HCT116 (cell line): Measurements from ENCODE around the gene IL21R. TPM values are rescaled to one million over a fixed set of nuclear protein-coding genes. Genes with fewer than 3 reads are reported as not detected.

ENCODE experiments used
- ATAC-seq: fragments of 200-7000 bp; cut with Tn5 transposase; 2 replicates; pipeline ENCODE4 v1.9.1; 2020; ENCODE audit warnings: mild to moderate bottlenecking, moderate library complexity
- BruUV-seq: library from RNA; stranded (reverse); fragments of 400-500 nt; replicated peaks from 2 replicates; lab custom pipeline; 2021; lab: Mats Ljungman, UMichigan
- CTCF ChIA-PET: fragments of 300-600 bp; sonication (Branson Sonifier 250); formaldehyde crosslinking; loops from one replicate; lab custom pipeline; 2021; ENCODE audit warnings: antibody characterized with exemption; lab: Charles Lee
- POLR2A ChIA-PET: fragments of 300-600, 350-600 bp; sonication (Branson Sonifier 250); formaldehyde crosslinking; loops from one replicate; lab custom pipeline; 2021; ENCODE audit warnings: antibody characterized with exemption; lab: Charles Lee
- RAD21 ChIA-PET, 2 experiments: fragments of 300-600 bp; sonication (Branson Sonifier 250); formaldehyde crosslinking; loops; one replicate each; lab custom pipeline; 2023; ENCODE audit warnings: low total read pairs in 2 of 2; ENCODE audit not compliant: uncharacterized antibody in 2 of 2, unreplicated experiment in 2 of 2, low non-redundant PET in 1 of 2; lab: Charles Lee
- DNase-seq: peaks from one replicate; pipeline ENCODE4 v3.0.0-alpha.2; 2010; ENCODE audit warnings: low read depth, low spot score
- H2AFZ ChIP-seq: fragments of 200-600 bp; shearing (Covaris generic), sonication (generic); 2 replicates; pipeline ENCODE4 v1.6.1; 2017; ENCODE audit warnings: low read depth, mixed run types, mixed read lengths, antibody characterized with exemption, low read length; ENCODE audit not compliant: poor library complexity, severe bottlenecking
- H3K27ac ChIP-seq: 2 replicates; pipeline ENCODE4 v1.5.1; 2012; ENCODE audit warnings: low read depth, low read length
- H3K27me3 ChIP-seq: fragments of 200-600 bp; sonication (generic); 2 replicates; pipeline ENCODE4 v1.6.1; 2016; ENCODE audit warnings: mixed run types, low read length, mixed read lengths; ENCODE audit not compliant: insufficient read depth
- H3K36me3 ChIP-seq, 2 experiments: fragments of 200-500 bp in 1 of 2; fragments of 200-600 bp in 1 of 2; sonication (Bioruptor generic) in 1 of 2; sonication (generic) in 1 of 2; 2 replicates each; pipeline versions ENCODE4 v1.5.1 to v1.6.1; 2014 to 2016; ENCODE audit warnings: low read length in 2 of 2, inconsistent platforms in 1 of 2, mixed read lengths in 1 of 2, mixed run types in 1 of 2; ENCODE audit not compliant: insufficient read depth in 2 of 2, control insufficient read depth in 1 of 2
- H3K4me1 ChIP-seq, 2 experiments: fragments of 200-600 bp in 1 of 2; sonication (generic) in 1 of 2; 2 replicates each; pipeline versions ENCODE4 v1.5.1 to v1.6.1; 2012 to 2017; ENCODE audit warnings: low read length in 2 of 2, inconsistent platforms in 1 of 2, mild to moderate bottlenecking in 1 of 2, mixed read lengths in 1 of 2, mixed run types in 1 of 2, moderate library complexity in 1 of 2; ENCODE audit not compliant: insufficient read depth in 2 of 2, control insufficient read depth in 1 of 2
- H3K4me2 ChIP-seq: fragments of 200-600 bp; sonication (generic); 2 replicates; pipeline ENCODE4 v1.6.1; 2017; ENCODE audit warnings: mixed run types, low read length, mixed read lengths
- H3K4me3 ChIP-seq, 2 experiments: fragments of 200-600 bp in 1 of 2; sonication (generic) in 1 of 2; replicated peaks in 1 of 2; 2 replicates each; pipeline ENCODE4 v1.5.1; 2011 to 2016; ENCODE audit warnings: low read length in 2 of 2, control low read depth in 1 of 2, low read depth in 1 of 2, mild to moderate bottlenecking in 1 of 2, mixed read lengths in 1 of 2, mixed run types in 1 of 2
- H3K79me2 ChIP-seq: fragments of 200-600 bp; sonication (generic); 2 replicates; pipeline ENCODE4 v1.6.1; 2017; ENCODE audit warnings: mild to moderate bottlenecking, mixed run types, low read length, moderate library complexity, mixed read lengths; ENCODE audit not compliant: insufficient read depth
- H3K9ac ChIP-seq: fragments of 200-600 bp; sonication (generic); 2 replicates; pipeline ENCODE4 v1.6.1; 2016; ENCODE audit warnings: low read length, mixed read lengths
- H3K9me2 ChIP-seq: fragments of 200-600 bp; sonication (generic), shearing (Covaris generic); 2 replicates; pipeline ENCODE4 v1.6.1; 2017; ENCODE audit warnings: mixed run types, mild to moderate bottlenecking, moderate library complexity; ENCODE audit not compliant: insufficient read depth
- H3K9me3 ChIP-seq, 2 experiments: fragments of 200-500 bp in 1 of 2; fragments of 200-600 bp in 1 of 2; sonication (Bioruptor generic) in 1 of 2; sonication (generic) in 1 of 2; 2 replicates each; pipeline ENCODE4 v1.6.1; 2014 to 2017; ENCODE audit warnings: low read length in 2 of 2, mixed read lengths in 2 of 2, inconsistent platforms in 1 of 2, low read depth in 1 of 2, mild to moderate bottlenecking in 1 of 2, mixed run types in 1 of 2, moderate library complexity in 1 of 2; ENCODE audit not compliant: control insufficient read depth in 1 of 2, insufficient read depth in 1 of 2
- H4K20me1 ChIP-seq: fragments of 200-600 bp; sonication (generic), shearing (Covaris generic); 2 replicates; pipeline ENCODE4 v1.6.1; 2017; ENCODE audit warnings: mixed run types, mild to moderate bottlenecking, moderate library complexity; ENCODE audit not compliant: insufficient read depth
- ATF3 ChIP-seq: IDR thresholded peaks from 2 replicates; pipeline ENCODE4 v1.6.1; 2012
- CBX3 ChIP-seq: IDR thresholded peaks from 2 replicates; pipeline ENCODE4 v1.6.1; 2012; ENCODE audit warnings: low read depth
- CEBPB ChIP-seq: IDR thresholded peaks from 2 replicates; pipeline ENCODE4 v1.6.1; 2012; ENCODE audit warnings: low read depth
- CTCF ChIP-seq, 3 experiments: fragments of 200-600 bp in 1 of 3; sonication (generic) in 1 of 3; IDR thresholded peaks in 2 of 3; conservative IDR thresholded peaks in 1 of 3; 2 replicates each; pipeline ENCODE4 v1.5.1; 2012 to 2017; ENCODE audit warnings: low read depth in 2 of 3, low read length in 2 of 3, antibody characterized with exemption in 1 of 3, borderline replicate concordance in 1 of 3, control low read depth in 1 of 3, mild to moderate bottlenecking in 1 of 3, mixed read lengths in 1 of 3, mixed run types in 1 of 3, moderate library complexity in 1 of 3; ENCODE audit not compliant: insufficient read depth in 1 of 3
- EGR1 ChIP-seq: IDR thresholded peaks from 2 replicates; pipeline ENCODE4 v1.6.1; 2012; ENCODE audit warnings: low read depth
- ELF1 ChIP-seq: IDR thresholded peaks from 2 replicates; pipeline ENCODE4 v1.6.1; 2012; ENCODE audit warnings: low read depth, borderline replicate concordance
- FOSL1 ChIP-seq: IDR thresholded peaks from 2 replicates; pipeline ENCODE4 v1.6.1; 2012; ENCODE audit warnings: low read depth
- JUND ChIP-seq: IDR thresholded peaks from 2 replicates; pipeline ENCODE4 v1.6.1; 2012
- MAX ChIP-seq: IDR thresholded peaks from 2 replicates; pipeline ENCODE4 v1.6.1; 2012
- POLR2A ChIP-seq: IDR thresholded peaks from 2 replicates; pipeline ENCODE4 v1.7.0; 2011; ENCODE audit warnings: borderline replicate concordance; ENCODE audit not compliant: insufficient read depth, insufficient read length; ENCODE audit errors: extremely low read depth
- POLR2AphosphoS5 ChIP-seq: IDR thresholded peaks from 2 replicates; pipeline ENCODE4 v1.6.1; 2011; ENCODE audit warnings: mild to moderate bottlenecking, low read depth, low read length, moderate library complexity
- RAD21 ChIP-seq: IDR thresholded peaks from 2 replicates; pipeline ENCODE4 v1.6.1; 2012; ENCODE audit warnings: low read depth, mild to moderate bottlenecking
- REST ChIP-seq: IDR thresholded peaks from 2 replicates; pipeline ENCODE4 v1.6.1; 2012; ENCODE audit warnings: low read depth
- SIN3A ChIP-seq: IDR thresholded peaks from 2 replicates; pipeline ENCODE4 v1.6.1; 2012; ENCODE audit warnings: low read depth
- TCF7L2 ChIP-seq: IDR thresholded peaks from 2 replicates; pipeline ENCODE4 v1.7.0; 2011; ENCODE audit warnings: borderline replicate concordance, inconsistent platforms; ENCODE audit not compliant: insufficient read depth, insufficient read length; ENCODE audit errors: extremely low read depth
- YY1 ChIP-seq: IDR thresholded peaks from 2 replicates; pipeline ENCODE4 v1.6.1; 2011; ENCODE audit warnings: low read length, low read depth, moderate library complexity, mild to moderate bottlenecking; ENCODE audit not compliant: insufficient replicate concordance; ENCODE audit errors: extremely low read depth
- ZBTB33 ChIP-seq: IDR thresholded peaks from 2 replicates; pipeline ENCODE4 v1.6.1; 2011; ENCODE audit warnings: mild to moderate bottlenecking, low read length, moderate library complexity; ENCODE audit not compliant: insufficient replicate concordance; ENCODE audit errors: extremely low read depth
- intact Hi-C: fragments of 100-400 bp; cut with micrococcal nuclease; formaldehyde crosslinking; loops from 2 replicates; pipeline ENCODE4 v1.10.0; 2022
- total RNA-seq: library from RNA; stranded (reverse); gene quantifications from one replicate; pipeline ENCODE4 v1.2.1, GENCODE V29; 2021; ENCODE audit not compliant: unreplicated experiment

IL21R gene
- total RNA-seq, 1 experiment from 2014 or later: 1.2 TPM

- Histone ChIP-seq H3K4me2 (no peak overlapping the region), H4K20me1 (no peaks in the 10 kb centered on the region), H3K4me1 (no peaks in the 10 kb centered on the region), H3K79me2 (no peaks in the 10 kb centered on the region), H3K9me2 (no peaks in the 10 kb centered on the region), H3K27me3 (0 out of 2 replicates have a peak, but pooled peaks cover 3% of the 10 kb centered on the region), H3K9ac (no peak overlapping the region), H3K9me3 (no peaks in the 10 kb centered on the region), H3K4me3 (no peak overlapping the region), H3K36me3 (no peaks in the 10 kb centered on the region), H3K27ac (no peak overlapping the region), H2AFZ (no peak overlapping the region)
- no TSS peak for BruUV-seq
- POLR2A ChIA-PET: no interaction called here
- RAD21 ChIA-PET: no interaction called here
- TF ChIP-seq POLR2AphosphoS5: no peak
- TF ChIP-seq ATF3: no peak
- TF ChIP-seq TCF7L2: no peak
- TF ChIP-seq CBX3: no peak
- TF ChIP-seq JUND: no peak
- no peak for TF ChIP-seq RAD21
- no peak for TF ChIP-seq SIN3A
- TF ChIP-seq REST: no peak
- TF ChIP-seq FOSL1: no peak
- TF ChIP-seq ZBTB33: no peak
- no peak for TF ChIP-seq CTCF (IDR thresholded peaks at IDR 0.05 in 2 of 3, conservative IDR thresholded peaks at IDR 0.05 in 1 of 3; ENCODE audit: borderline replicate concordance in 1 of 3, insufficient read depth in 1 of 3, low read depth in 2 of 3, low read length in 2 of 3)
- no peak for TF ChIP-seq YY1
- no peak for TF ChIP-seq ELF1
- TF ChIP-seq POLR2A: no peak
- no peak for TF ChIP-seq EGR1
- TF ChIP-seq CEBPB: no peak
- TF ChIP-seq MAX: no peak
- intact Hi-C loops: no loop called here
- DNase-seq (no peak), ATAC-seq (no peak)
- CTCF ChIA-PET: no interaction called here
Measured at GRCh38 chr16:27398894-27399853, 2.8 kb upstream of the IL21R start.
